GM23248 (cell line): ENCODE measurements around the gene INPPL1. TPM values are rescaled to one million over a fixed set of nuclear protein-coding genes. Genes with fewer than 3 reads are reported as not detected.
A peak's percentile ranks its signal among the peaks of the same experiment; 100 is the strongest.

Experiments
- DNase-seq: peaks from one replicate; pipeline ENCODE4 v3.0.0-alpha.2; 2015
- H2AFZ ChIP-seq: fragments of 200-600 bp; sonication (generic); 2 replicates; pipeline ENCODE4 v1.6.1; 2016; ENCODE audit warnings: antibody characterized with exemption
- H3F3A ChIP-seq: fragments of 200-600 bp; sonication (generic); 2 replicates; pipeline ENCODE4 v1.6.1; 2016; ENCODE audit warnings: mild to moderate bottlenecking, antibody characterized with exemption, mixed run types; ENCODE audit not compliant: insufficient read depth
- H3K27ac ChIP-seq: fragments of 200-600 bp; sonication (generic); 2 replicates; pipeline ENCODE4 v1.5.1; 2016; ENCODE audit warnings: mild to moderate bottlenecking
- H3K27me3 ChIP-seq: fragments of 200-600 bp; sonication (generic); replicated peaks from 2 replicates; pipeline ENCODE4 v1.6.1; 2016; ENCODE audit warnings: mild to moderate bottlenecking; ENCODE audit not compliant: insufficient read depth
- H3K36me3 ChIP-seq: fragments of 200-600 bp; sonication (generic); 2 replicates; pipeline ENCODE4 v1.6.1; 2016; ENCODE audit warnings: low read depth, mild to moderate bottlenecking
- H3K4me1 ChIP-seq: fragments of 200-600 bp; sonication (generic); 2 replicates; pipeline ENCODE4 v1.6.1; 2016; ENCODE audit warnings: mild to moderate bottlenecking; ENCODE audit not compliant: insufficient read depth
- H3K4me2 ChIP-seq: fragments of 200-600 bp; sonication (generic); one replicate; pipeline ENCODE4 v1.6.1; 2016; ENCODE audit warnings: mild to moderate bottlenecking; ENCODE audit not compliant: unreplicated experiment
- H3K4me3 ChIP-seq: fragments of 200-600 bp; sonication (generic); 2 replicates; pipeline ENCODE4 v1.5.1; 2016; ENCODE audit warnings: mild to moderate bottlenecking
- H3K79me2 ChIP-seq: fragments of 200-600 bp; sonication (generic); 2 replicates; pipeline ENCODE4 v1.6.1; 2016; ENCODE audit warnings: mild to moderate bottlenecking; ENCODE audit not compliant: insufficient read depth
- H3K9ac ChIP-seq: fragments of 200-600 bp; sonication (generic); 2 replicates; pipeline ENCODE4 v1.6.1; 2016; ENCODE audit warnings: mild to moderate bottlenecking
- H3K9me2 ChIP-seq: fragments of 200-600 bp; sonication (generic); 2 replicates; pipeline ENCODE4 v1.6.1; 2016; ENCODE audit warnings: mixed run types, mild to moderate bottlenecking, moderate library complexity; ENCODE audit not compliant: insufficient read depth
- H3K9me3 ChIP-seq: fragments of 200-600 bp; sonication (generic); one replicate; pipeline ENCODE4 v1.6.1; 2017; ENCODE audit warnings: low read depth
- H4K20me1 ChIP-seq: fragments of 200-600 bp; sonication (generic); 2 replicates; pipeline ENCODE4 v1.6.0; 2016; ENCODE audit not compliant: insufficient read depth
- EZH2 ChIP-seq: fragments of 200-600 bp; sonication (generic); IDR thresholded peaks from 2 replicates; pipeline ENCODE4 v1.6.1; 2018; ENCODE audit warnings: antibody characterized with exemption, mild to moderate bottlenecking; ENCODE audit not compliant: insufficient read depth, poor library complexity, severe bottlenecking
- EZH2phosphoT487 ChIP-seq: fragments of 200-600 bp; sonication (generic); IDR thresholded peaks from 2 replicates; pipeline ENCODE4 v1.6.1; 2018; ENCODE audit warnings: antibody characterized with exemption, moderate library complexity, mild to moderate bottlenecking, low read depth; ENCODE audit not compliant: insufficient read depth
- WGBS, 2 experiments: methylation state at CpG; one replicate each; pipeline ENCODE4 v1.1.6; 2015 to 2017; ENCODE audit warnings: low lambda C conversion rate in 2 of 2, low coverage in 1 of 2; ENCODE audit errors: missing lambda C conversion rate in 2 of 2; 5-methylcytosine and 5-hydroxymethylcytosine counted together
- in situ Hi-C: fragments of 300-500 bp; cut with MboI; formaldehyde crosslinking; loops from 2 replicates; pipeline ENCODE4 v1.15.0; 2020
- polyA plus RNA-seq: library from polyadenylated mRNA; unstranded; fragments of >200 nt; fragmentation: Nextera tagmentation; extraction: Ambion mirVana; gene quantifications from 2 replicates; pipeline ENCODE4 v1.2.1, GENCODE V29; 2016
- total RNA-seq: library from RNA; depleted of rRNA; stranded (reverse); fragments of >200 nt; shearing (Covaris generic); gene quantifications from 2 replicates; pipeline ENCODE4 v1.2.3, GENCODE V29; 2014

The INPPL1 gene
- total and polyA plus RNA-seq, 2 experiments from 2014 or later, result 28.4 to 68.0 TPM

- Histone ChIP-seq H3K9me2 (no peaks in the 10 kb centered on the region), H3F3A (no peaks in the 10 kb centered on the region), H3K36me3 (no peaks in the 10 kb centered on the region)
Observed at GRCh38 chr11:72220696-72221363, 3.7 kb upstream of the INPPL1 start.

GRCh38 chr11:72221386-72222075, 3.0 kb upstream of the INPPL1 start:
- H3K36me3 ChIP-seq, result no peaks in the 10 kb centered on the region
- in situ Hi-C loops, result no loop called here

More at GRCh38 chr11:72220696-72221363, 3.7 kb upstream of the INPPL1 start:
- Histone ChIP-seq H3K79me2 (peaks cover 19% of the 10 kb centered on the region), H3K4me2 (no peak overlapping the region), H3K9ac (no peak overlapping the region), H4K20me1 (no peaks in the 10 kb centered on the region), H3K27ac (no peak overlapping the region), H3K27me3 (no peaks in the 10 kb centered on the region), H3K9me3 (no peaks in the 10 kb centered on the region), H3K4me1 (peaks cover 9% of the 10 kb centered on the region; the same call in 1 of the 2 replicates), H2AFZ (no peak overlapping the region), H3K4me3 (no peak overlapping the region)
- in situ Hi-C loops, result no loop called here
- no peak for DNase-seq
- WGBS, 2 experiments, result 64 to 80% methylated on average over 6 to 10 of the region's 10 CpGs
- TF ChIP-seq EZH2 (no peak), EZH2phosphoT487 (no peak)

GRCh38 chr11:72222106-72222891, 2.3 kb upstream of the INPPL1 start:
- Histone ChIP-seq H3F3A (no peaks in the 10 kb centered on the region), H3K4me2 (peak overlapping the region; percentile 86), H3K79me2 (peaks cover 33% of the 10 kb centered on the region), H3K4me1 (peaks cover 11% of the 10 kb centered on the region; the same call in 1 of the 2 replicates), H3K27me3 (no peaks in the 10 kb centered on the region), H3K9me2 (no peaks in the 10 kb centered on the region), H2AFZ (peak overlapping the region; percentile 94), H3K27ac (peak overlapping the region; percentile 69; the same call in 1 of the 2 replicates), H3K9ac (peak overlapping the region; percentile 88), H4K20me1 (no peaks in the 10 kb centered on the region), H3K9me3 (no peaks in the 10 kb centered on the region), H3K36me3 (no peaks in the 10 kb centered on the region), H3K4me3 (peak overlapping the region; percentile 97)
- no peak for DNase-seq
- TF ChIP-seq EZH2, result no peak
- no peak for TF ChIP-seq EZH2phosphoT487
- 65 to 71% methylated on average over 5 to 6 of the region's 6 CpGs for WGBS, 2 experiments
- in situ Hi-C loops, result no loop called here

More at GRCh38 chr11:72221386-72222075, 3.0 kb upstream of the INPPL1 start:
- no peaks in the 10 kb centered on the region for H3K9me3 ChIP-seq
- H3K9ac ChIP-seq, result no peak overlapping the region
- DNase-seq, result no peak
- TF ChIP-seq EZH2 (no peak), EZH2phosphoT487 (no peak)
- H4K20me1 ChIP-seq, result no peaks in the 10 kb centered on the region
- H3K4me1 ChIP-seq, result peaks cover 11% of the 10 kb centered on the region; the same call in 1 of the 2 replicates
- WGBS, 2 experiments, result 97 to 98% methylated on average over 7 of the region's 7 CpGs
- no peaks in the 10 kb centered on the region for H3F3A ChIP-seq
- H3K4me2 ChIP-seq, result no peak overlapping the region
- H3K4me3 ChIP-seq, result no peak overlapping the region
- H2AFZ ChIP-seq, result peak overlapping the region; percentile 94
- no peak overlapping the region for H3K27ac ChIP-seq
- peaks cover 26% of the 10 kb centered on the region for H3K79me2 ChIP-seq
- no peaks in the 10 kb centered on the region for H3K9me2 ChIP-seq
- H3K27me3 ChIP-seq, result no peaks in the 10 kb centered on the region
